HepG2 (cell line): ENCODE measurements around the gene AMDHD1. TPM values are rescaled to one million over a fixed set of nuclear protein-coding genes. Genes with fewer than 3 reads are reported as not detected.

Experiments used
- CBX1 ChIP-seq: IDR thresholded peaks from one replicate; pipeline ENCODE4 v1.6.1; 2016; ENCODE audit warnings: antibody characterized with exemption, low read depth
- GABPB1 ChIP-seq: IDR thresholded peaks from 2 replicates; pipeline ENCODE4 v1.6.1; 2016; ENCODE audit warnings: mild to moderate bottlenecking, missing genetic modification reagents, moderate library complexity, missing compliant biosample characterization
- HOXA9 ChIP-seq: sonication (generic); formaldehyde crosslinking; IDR thresholded peaks from 2 replicates; pipeline ENCODE4 v1.8.1; 2022; ENCODE audit warnings: missing genetic modification reagents, mild to moderate bottlenecking, moderate library complexity, borderline replicate concordance
- JDP2 ChIP-seq: sonication (generic); formaldehyde crosslinking; IDR thresholded peaks from 2 replicates; pipeline ENCODE4 v1.8.1; 2022; ENCODE audit warnings: missing genetic modification reagents, borderline replicate concordance
- KMT2B ChIP-seq: IDR thresholded peaks from 2 replicates; pipeline ENCODE4 v1.6.1; 2016; ENCODE audit warnings: missing genetic modification reagents, missing compliant biosample characterization
- MTA3 ChIP-seq: sonication (generic); formaldehyde crosslinking; IDR thresholded peaks from 2 replicates; pipeline ENCODE4 v1.4.0; 2020; ENCODE audit warnings: missing genetic modification reagents
- NONO ChIP-seq, 2 experiments: fragments of 450-650 bp in 1 of 2; sonication (generic) in 1 of 2; formaldehyde crosslinking in 1 of 2; IDR thresholded peaks in 1 of 2; conservative IDR thresholded peaks in 1 of 2; 2 replicates each; pipeline versions ENCODE4 v1.6.1 to v1.8.0; 2017 to 2022; ENCODE audit warnings: mild to moderate bottlenecking in 1 of 2, missing genetic modification reagents in 1 of 2, moderate library complexity in 1 of 2
- NRL ChIP-seq: sonication (generic); formaldehyde crosslinking; IDR thresholded peaks from 2 replicates; pipeline ENCODE4 v1.5.0; 2020; ENCODE audit warnings: missing genetic modification reagents, mild to moderate bottlenecking, moderate library complexity, borderline replicate concordance
- PITX1 ChIP-seq: sonication (generic); formaldehyde crosslinking; IDR thresholded peaks from 2 replicates; pipeline ENCODE4 v1.5.1; 2020; ENCODE audit warnings: mild to moderate bottlenecking, missing genetic modification reagents
- SRSF9 ChIP-seq: fragments of 200-400 bp; formaldehyde crosslinking; IDR thresholded peaks from 2 replicates; pipeline ENCODE4 v1.6.1; 2018; ENCODE audit warnings: borderline replicate concordance, mild to moderate bottlenecking, low read depth, low read length; ENCODE audit not compliant: insufficient read depth, poor library complexity, severe bottlenecking
- STAG1 ChIP-seq: sonication (generic); formaldehyde crosslinking; IDR thresholded peaks from 2 replicates; pipeline ENCODE4 v1.4.0; 2020; ENCODE audit warnings: missing genetic modification reagents
- TOPORS ChIP-seq: sonication (generic); formaldehyde crosslinking; IDR thresholded peaks from 2 replicates; pipeline ENCODE4 v1.8.0; 2023; ENCODE audit warnings: mild to moderate bottlenecking, missing genetic modification reagents
- ZNF235 ChIP-seq: sonication (generic); formaldehyde crosslinking; IDR thresholded peaks from 2 replicates; pipeline ENCODE4 v1.8.1; 2023; ENCODE audit warnings: mild to moderate bottlenecking, missing genetic modification reagents, borderline replicate concordance
- ZNF296 ChIP-seq: sonication (generic); formaldehyde crosslinking; conservative IDR thresholded peaks from 2 replicates; pipeline ENCODE4 v1.5.0; 2020; ENCODE audit warnings: mild to moderate bottlenecking, missing genetic modification reagents
- ZNF543 ChIP-seq: sonication (generic); formaldehyde crosslinking; IDR thresholded peaks from 2 replicates; pipeline ENCODE4 v1.4.0; 2020; ENCODE audit warnings: mild to moderate bottlenecking, missing genetic modification reagents
- ZZZ3 ChIP-seq: sonication (generic); formaldehyde crosslinking; IDR thresholded peaks from 2 replicates; pipeline ENCODE4 v1.4.0; 2020; ENCODE audit warnings: missing genetic modification reagents, mild to moderate bottlenecking, borderline replicate concordance
- polyA plus RNA-seq, 8 experiments: library from polyadenylated mRNA; depleted of rRNA in 3 of 8; stranded (reverse) in 7 of 8; unstranded in 1 of 8; fragments of >200 nt; fragmentation: Illumina TruSeq in 4 of 8; extraction: Trizol in 4 of 8; gene quantifications; 2 replicates each; pipeline versions ENCODE4 v1.2.1 to v1.2.3, GENCODE V29; 2011 to 2016; ENCODE audit warnings: low read depth in 4 of 8, missing spikeins in 1 of 8, mixed read lengths in 1 of 8; ENCODE audit not compliant: insufficient read depth in 1 of 8
- total RNA-seq, 5 experiments: library from RNA; depleted of rRNA; stranded (reverse); fragments of >200 nt; fragmentation: Illumina TruSeq; extraction: Trizol; gene quantifications; 2 replicates each; pipeline ENCODE4 v1.2.3, GENCODE V29; 2016; ENCODE audit warnings: low read depth in 1 of 5
- TF ChIP-seq, protein P1 (sequence below): sonication (generic); formaldehyde crosslinking; IDR thresholded peaks from 2 replicates; pipeline ENCODE4 v1.4.0; 2020; ENCODE audit warnings: missing genetic modification reagents
- TF ChIP-seq, protein P2 (sequence below): sonication (generic); formaldehyde crosslinking; IDR thresholded peaks from 2 replicates; pipeline ENCODE4 v1.5.0; 2020; ENCODE audit warnings: mild to moderate bottlenecking, missing genetic modification reagents, borderline replicate concordance
- TF ChIP-seq, protein P3 (sequence below): fragments of 450-650 bp; IDR thresholded peaks from 2 replicates; pipeline ENCODE4 v1.6.1; 2017; ENCODE audit warnings: mild to moderate bottlenecking
- TF ChIP-seq, protein P4 (sequence below): IDR thresholded peaks from 2 replicates; pipeline ENCODE4 v1.6.1; 2016; ENCODE audit warnings: missing genetic modification reagents, missing compliant biosample characterization
- TF ChIP-seq, protein P5 (sequence below): sonication (generic); formaldehyde crosslinking; IDR thresholded peaks from 2 replicates; pipeline ENCODE4 v1.5.0; 2020; ENCODE audit warnings: missing genetic modification reagents

Gene AMDHD1
- total and polyA plus RNA-seq, 2 of the 13 experiments (the other 11 are each of a cell fraction or from before 2014, with no cell fraction given) = 6.5 to 29.6 TPM

DNA sequence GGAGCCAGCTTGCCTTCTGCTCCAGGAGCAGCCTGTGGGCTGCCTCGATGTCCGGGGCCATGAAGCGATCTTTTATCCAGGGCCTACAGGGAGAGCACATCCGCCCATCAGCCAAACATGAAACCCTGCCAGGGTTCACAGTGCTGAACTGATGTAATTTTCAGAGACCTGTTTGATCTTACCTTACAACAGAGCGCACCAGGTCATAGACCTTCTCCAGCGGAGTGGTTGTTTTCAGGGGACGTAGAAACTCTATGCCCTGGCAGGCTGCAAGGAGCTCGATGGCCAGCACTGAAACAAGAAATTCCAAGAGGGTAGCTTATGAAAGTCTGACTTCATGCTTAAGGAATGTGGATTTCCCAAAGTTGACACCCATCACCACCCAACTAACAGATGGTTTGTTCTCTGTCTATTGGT, 33.3 kb downstream of the AMDHD1 start (continued):
- TF ChIP-seq, protein P1, sequence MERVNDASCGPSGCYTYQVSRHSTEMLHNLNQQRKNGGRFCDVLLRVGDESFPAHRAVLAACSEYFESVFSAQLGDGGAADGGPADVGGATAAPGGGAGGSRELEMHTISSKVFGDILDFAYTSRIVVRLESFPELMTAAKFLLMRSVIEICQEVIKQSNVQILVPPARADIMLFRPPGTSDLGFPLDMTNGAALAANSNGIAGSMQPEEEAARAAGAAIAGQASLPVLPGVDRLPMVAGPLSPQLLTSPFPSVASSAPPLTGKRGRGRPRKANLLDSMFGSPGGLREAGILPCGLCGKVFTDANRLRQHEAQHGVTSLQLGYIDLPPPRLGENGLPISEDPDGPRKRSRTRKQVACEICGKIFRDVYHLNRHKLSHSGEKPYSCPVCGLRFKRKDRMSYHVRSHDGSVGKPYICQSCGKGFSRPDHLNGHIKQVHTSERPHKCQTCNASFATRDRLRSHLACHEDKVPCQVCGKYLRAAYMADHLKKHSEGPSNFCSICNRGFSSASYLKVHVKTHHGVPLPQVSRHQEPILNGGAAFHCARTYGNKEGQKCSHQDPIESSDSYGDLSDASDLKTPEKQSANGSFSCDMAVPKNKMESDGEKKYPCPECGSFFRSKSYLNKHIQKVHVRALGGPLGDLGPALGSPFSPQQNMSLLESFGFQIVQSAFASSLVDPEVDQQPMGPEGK = no peak
- TF ChIP-seq JDP2 (CRISPR knock-in tag) (no peak), KMT2B (no peak), STAG1 (CRISPR knock-in tag) (peak; percentile 13; the same call in 1 of the 2 replicates), SRSF9 (no peak), NONO (IDR thresholded peaks at IDR 0.05) (no peak), NONO (CRISPR knock-in tag; conservative IDR thresholded peaks at IDR 0.05) (peak; percentile 72), CBX1 (no peak), HOXA9 (CRISPR knock-in tag) (no peak), MTA3 (CRISPR knock-in tag) (no peak), GABPB1 (CRISPR knock-in tag) (peak; percentile 35; the same call in 1 of the 2 replicates), NRL (CRISPR knock-in tag) (no peak), ZNF296 (no peak), ZZZ3 (CRISPR knock-in tag) (no peak), ZNF235 (CRISPR knock-in tag) (no peak), TOPORS (peak; percentile 55; the same call in 1 of the 2 replicates), ZNF543 (CRISPR knock-in tag) (no peak), PITX1 (CRISPR knock-in tag) (peak; percentile 78)
- TF ChIP-seq, protein P2, sequence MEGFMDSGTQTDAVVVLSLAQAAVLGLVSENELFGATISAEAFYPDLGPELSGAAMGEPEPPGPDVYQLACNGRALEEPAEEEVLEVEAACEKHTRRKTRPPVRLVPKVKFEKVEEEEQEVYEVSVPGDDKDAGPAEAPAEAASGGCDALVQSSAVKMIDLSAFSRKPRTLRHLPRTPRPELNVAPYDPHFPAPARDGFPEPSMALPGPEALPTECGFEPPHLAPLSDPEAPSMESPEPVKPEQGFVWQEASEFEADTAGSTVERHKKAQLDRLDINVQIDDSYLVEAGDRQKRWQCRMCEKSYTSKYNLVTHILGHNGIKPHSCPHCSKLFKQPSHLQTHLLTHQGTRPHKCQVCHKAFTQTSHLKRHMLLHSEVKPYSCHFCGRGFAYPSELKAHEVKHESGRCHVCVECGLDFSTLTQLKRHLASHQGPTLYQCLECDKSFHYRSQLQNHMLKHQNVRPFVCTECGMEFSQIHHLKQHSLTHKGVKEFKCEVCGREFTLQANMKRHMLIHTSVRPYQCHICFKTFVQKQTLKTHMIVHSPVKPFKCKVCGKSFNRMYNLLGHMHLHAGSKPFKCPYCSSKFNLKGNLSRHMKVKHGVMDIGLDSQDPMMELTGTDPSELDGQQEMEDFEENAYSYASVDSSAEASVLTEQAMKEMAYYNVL (CRISPR knock-in tag) = peak; percentile 82; the same call in 1 of the 2 replicates
- TF ChIP-seq, protein P3, sequence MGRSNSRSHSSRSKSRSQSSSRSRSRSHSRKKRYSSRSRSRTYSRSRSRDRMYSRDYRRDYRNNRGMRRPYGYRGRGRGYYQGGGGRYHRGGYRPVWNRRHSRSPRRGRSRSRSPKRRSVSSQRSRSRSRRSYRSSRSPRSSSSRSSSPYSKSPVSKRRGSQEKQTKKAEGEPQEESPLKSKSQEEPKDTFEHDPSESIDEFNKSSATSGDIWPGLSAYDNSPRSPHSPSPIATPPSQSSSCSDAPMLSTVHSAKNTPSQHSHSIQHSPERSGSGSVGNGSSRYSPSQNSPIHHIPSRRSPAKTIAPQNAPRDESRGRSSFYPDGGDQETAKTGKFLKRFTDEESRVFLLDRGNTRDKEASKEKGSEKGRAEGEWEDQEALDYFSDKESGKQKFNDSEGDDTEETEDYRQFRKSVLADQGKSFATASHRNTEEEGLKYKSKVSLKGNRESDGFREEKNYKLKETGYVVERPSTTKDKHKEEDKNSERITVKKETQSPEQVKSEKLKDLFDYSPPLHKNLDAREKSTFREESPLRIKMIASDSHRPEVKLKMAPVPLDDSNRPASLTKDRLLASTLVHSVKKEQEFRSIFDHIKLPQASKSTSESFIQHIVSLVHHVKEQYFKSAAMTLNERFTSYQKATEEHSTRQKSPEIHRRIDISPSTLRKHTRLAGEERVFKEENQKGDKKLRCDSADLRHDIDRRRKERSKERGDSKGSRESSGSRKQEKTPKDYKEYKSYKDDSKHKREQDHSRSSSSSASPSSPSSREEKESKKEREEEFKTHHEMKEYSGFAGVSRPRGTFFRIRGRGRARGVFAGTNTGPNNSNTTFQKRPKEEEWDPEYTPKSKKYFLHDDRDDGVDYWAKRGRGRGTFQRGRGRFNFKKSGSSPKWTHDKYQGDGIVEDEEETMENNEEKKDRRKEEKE = no peak
- TF ChIP-seq, protein P4, sequence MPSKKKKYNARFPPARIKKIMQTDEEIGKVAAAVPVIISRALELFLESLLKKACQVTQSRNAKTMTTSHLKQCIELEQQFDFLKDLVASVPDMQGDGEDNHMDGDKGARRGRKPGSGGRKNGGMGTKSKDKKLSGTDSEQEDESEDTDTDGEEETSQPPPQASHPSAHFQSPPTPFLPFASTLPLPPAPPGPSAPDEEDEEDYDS (CRISPR knock-in tag) = peak; percentile 55; the same call in 1 of the 2 replicates
- TF ChIP-seq, protein P5, sequence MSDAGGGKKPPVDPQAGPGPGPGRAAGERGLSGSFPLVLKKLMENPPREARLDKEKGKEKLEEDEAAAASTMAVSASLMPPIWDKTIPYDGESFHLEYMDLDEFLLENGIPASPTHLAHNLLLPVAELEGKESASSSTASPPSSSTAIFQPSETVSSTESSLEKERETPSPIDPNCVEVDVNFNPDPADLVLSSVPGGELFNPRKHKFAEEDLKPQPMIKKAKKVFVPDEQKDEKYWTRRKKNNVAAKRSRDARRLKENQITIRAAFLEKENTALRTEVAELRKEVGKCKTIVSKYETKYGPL (CRISPR knock-in tag) = no peak
